Uterus (tissue), 4 donors: ENCODE measurements around the gene RAB6A. TPM values are rescaled to one million over a fixed set of nuclear protein-coding genes. Genes with fewer than 3 reads are reported as not detected.

Source experiments
- DNase-seq, 2 donors: peaks; one replicate each; pipeline ENCODE4 v3.0.0-alpha.2; 2019 to 2020
- H3K27ac ChIP-seq, 2 donors: fragments of 200-600 bp; sonication (generic); 1 replicate in 1 of 2; 2 replicates in 1 of 2; pipeline ENCODE4 v1.5.1; 2016 to 2018
- H3K27me3 ChIP-seq, 2 donors: fragments of 200-600 bp; sonication (generic); one replicate each; pipeline ENCODE4 v1.5.1; 2018 to 2019; ENCODE audit warnings: control low read depth in 1 of 2
- H3K36me3 ChIP-seq, 2 donors: fragments of 200-600 bp; sonication (generic); one replicate each; pipeline ENCODE4 v1.5.1; 2019; ENCODE audit warnings: control low read depth in 1 of 2
- H3K4me1 ChIP-seq, 2 donors: fragments of 200-600 bp; sonication (generic); one replicate each; pipeline ENCODE4 v1.5.1; 2018 to 2019; ENCODE audit warnings: control low read depth in 1 of 2
- H3K4me3 ChIP-seq, 2 donors: fragments of 200-600 bp; sonication (generic); 1 replicate in 1 of 2; 2 replicates in 1 of 2; pipeline ENCODE4 v1.5.1; 2018 to 2019; ENCODE audit warnings: mild to moderate bottlenecking in 1 of 2
- H3K9me3 ChIP-seq, 2 donors: fragments of 200-600 bp; sonication (generic); one replicate each; pipeline ENCODE4 v1.5.1; 2019; ENCODE audit warnings: control low read depth in 1 of 2
- CTCF ChIP-seq, 4 experiments: fragments of 200-600 bp in 2 of 4; fragments of 450-650 bp in 2 of 4; sonication (generic) in 2 of 4; IDR thresholded peaks; one replicate each; pipeline ENCODE4 v1.5.1; 2016 to 2019; ENCODE audit warnings: antibody characterized with exemption in 4 of 4, mild to moderate bottlenecking in 2 of 4, moderate library complexity in 1 of 4
- POLR2A ChIP-seq, 2 donors: fragments of 450-650 bp; IDR thresholded peaks; one replicate each; pipeline ENCODE4 v1.6.1; 2016; ENCODE audit warnings: antibody characterized with exemption in 2 of 2, mild to moderate bottlenecking in 1 of 2, moderate library complexity in 1 of 2
- intact Hi-C: fragments of 100-400 bp; cut with DNase I; formaldehyde crosslinking; loops from one replicate; pipeline ENCODE4 v1.15.1; 2023; ENCODE audit warnings: low total_unique reads
- total RNA-seq, 4 donors: library from RNA; depleted of rRNA in 3 of 4; stranded (reverse); fragments of >200 nt in 3 of 4; gene quantifications; one replicate each; pipeline versions ENCODE4 v1.1.0 to v1.2.4, GENCODE V29; 2014 to 2023
- donor health status: DM: yes; HTN: yes; CAD: no.

RAB6A gene
- total RNA-seq, 4 donors from 2014 or later = 75.9 to 129 (median 119) TPM

GRCh38 chr11:73664877-73665276 lies 96.0 kb downstream of the RAB6A start:
- TF ChIP-seq CTCF (IDR thresholded peaks at IDR 0.05) (no peak), POLR2A (IDR thresholded peaks at IDR 0.05) (no peak)
- no peaks in the 10 kb centered on the region for H3K36me3 ChIP-seq
- H3K4me1 ChIP-seq = no peaks in the 10 kb centered on the region
- intact Hi-C loops = no loop called here
- H3K27me3 ChIP-seq = no peaks in the 10 kb centered on the region
- no peak overlapping the region for H3K27ac ChIP-seq
- no peak overlapping the region for H3K4me3 ChIP-seq
- DNase-seq = no peak
- H3K9me3 ChIP-seq = no peaks in the 10 kb centered on the region

GRCh38 chr11:73663604-73664495 lies 97.0 kb downstream of the RAB6A start:
- TF ChIP-seq POLR2A (IDR thresholded peaks at IDR 0.05) (no peak), CTCF (IDR thresholded peaks at IDR 0.05) (no peak)
- intact Hi-C loops = no loop called here
- H3K27me3 ChIP-seq = no peaks in the 10 kb centered on the region
- no peak overlapping the region for H3K27ac ChIP-seq
- no peak for DNase-seq
- H3K4me1 ChIP-seq = no peaks in the 10 kb centered on the region
- no peaks in the 10 kb centered on the region for H3K36me3 ChIP-seq
- no peak overlapping the region for H3K4me3 ChIP-seq
- no peaks in the 10 kb centered on the region for H3K9me3 ChIP-seq

- Histone ChIP-seq H3K27me3 (no peaks in the 10 kb centered on the region), H3K4me3 (no peak overlapping the region), H3K27ac (no peak overlapping the region), H3K4me1 (no peaks in the 10 kb centered on the region), H3K36me3 (no peaks in the 10 kb centered on the region), H3K9me3 (no peaks in the 10 kb centered on the region)
- intact Hi-C loops = no loop called here
- no peak for DNase-seq
- TF ChIP-seq CTCF (IDR thresholded peaks at IDR 0.05) (no peak), POLR2A (IDR thresholded peaks at IDR 0.05) (no peak)
Observed at GRCh38 chr11:73662445-73663157, 98.3 kb downstream of the RAB6A start.

- TF ChIP-seq POLR2A (IDR thresholded peaks at IDR 0.05) (peak in 1 of 2 donors; percentile 23), CTCF (IDR thresholded peaks at IDR 0.05) (peak; percentile 96 to 99 (median 98))
- Histone ChIP-seq H3K9me3 (no peaks in the 10 kb centered on the region), H3K4me3 (peak overlapping the region; percentile 15 to 28), H3K36me3 (no peaks in the 10 kb centered on the region), H3K27ac (peak overlapping the region; percentile 30 to 38), H3K27me3 (no peaks in the 10 kb centered on the region), H3K4me1 (no peaks in the 10 kb centered on the region)
- intact Hi-C loops = no loop called here
- peak; percentile 88 to 93 for DNase-seq
Observed at GRCh38 chr11:73661035-73661628, 99.7 kb downstream of the RAB6A start.
